ENCODE measurements around the gene FGF14. TPM values are rescaled to one million over a fixed set of nuclear protein-coding genes. Genes with fewer than 3 reads are reported as not detected.

Gene FGF14
- total RNA-seq, 4 donors from 2014 or later, result 0.12 to 3.5 (median 1.3) TPM

- DNase-seq (ENCODE audit: low spot score) (no peak), ATAC-seq (ENCODE audit: low FRiP score) (peak; percentile 48)
These were observed 583 bp downstream of the FGF14 start for GRCh38 chr13:102401265-102401664.

GRCh38 chr13:102400675-102401145 is 1.1 kb downstream of the FGF14 start:
- ATAC-seq (ENCODE audit: low FRiP score) (peak; percentile 75), DNase-seq (ENCODE audit: low spot score) (no peak)
- TF ChIP-seq, protein P1, sequence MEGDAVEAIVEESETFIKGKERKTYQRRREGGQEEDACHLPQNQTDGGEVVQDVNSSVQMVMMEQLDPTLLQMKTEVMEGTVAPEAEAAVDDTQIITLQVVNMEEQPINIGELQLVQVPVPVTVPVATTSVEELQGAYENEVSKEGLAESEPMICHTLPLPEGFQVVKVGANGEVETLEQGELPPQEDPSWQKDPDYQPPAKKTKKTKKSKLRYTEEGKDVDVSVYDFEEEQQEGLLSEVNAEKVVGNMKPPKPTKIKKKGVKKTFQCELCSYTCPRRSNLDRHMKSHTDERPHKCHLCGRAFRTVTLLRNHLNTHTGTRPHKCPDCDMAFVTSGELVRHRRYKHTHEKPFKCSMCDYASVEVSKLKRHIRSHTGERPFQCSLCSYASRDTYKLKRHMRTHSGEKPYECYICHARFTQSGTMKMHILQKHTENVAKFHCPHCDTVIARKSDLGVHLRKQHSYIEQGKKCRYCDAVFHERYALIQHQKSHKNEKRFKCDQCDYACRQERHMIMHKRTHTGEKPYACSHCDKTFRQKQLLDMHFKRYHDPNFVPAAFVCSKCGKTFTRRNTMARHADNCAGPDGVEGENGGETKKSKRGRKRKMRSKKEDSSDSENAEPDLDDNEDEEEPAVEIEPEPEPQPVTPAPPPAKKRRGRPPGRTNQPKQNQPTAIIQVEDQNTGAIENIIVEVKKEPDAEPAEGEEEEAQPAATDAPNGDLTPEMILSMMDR (IDR thresholded peaks at IDR 0.05), result no peak

More at GRCh38 chr13:102401265-102401664, 583 bp downstream of the FGF14 start:
- TF ChIP-seq, protein P1 (IDR thresholded peaks at IDR 0.05), result no peak

DNA sequence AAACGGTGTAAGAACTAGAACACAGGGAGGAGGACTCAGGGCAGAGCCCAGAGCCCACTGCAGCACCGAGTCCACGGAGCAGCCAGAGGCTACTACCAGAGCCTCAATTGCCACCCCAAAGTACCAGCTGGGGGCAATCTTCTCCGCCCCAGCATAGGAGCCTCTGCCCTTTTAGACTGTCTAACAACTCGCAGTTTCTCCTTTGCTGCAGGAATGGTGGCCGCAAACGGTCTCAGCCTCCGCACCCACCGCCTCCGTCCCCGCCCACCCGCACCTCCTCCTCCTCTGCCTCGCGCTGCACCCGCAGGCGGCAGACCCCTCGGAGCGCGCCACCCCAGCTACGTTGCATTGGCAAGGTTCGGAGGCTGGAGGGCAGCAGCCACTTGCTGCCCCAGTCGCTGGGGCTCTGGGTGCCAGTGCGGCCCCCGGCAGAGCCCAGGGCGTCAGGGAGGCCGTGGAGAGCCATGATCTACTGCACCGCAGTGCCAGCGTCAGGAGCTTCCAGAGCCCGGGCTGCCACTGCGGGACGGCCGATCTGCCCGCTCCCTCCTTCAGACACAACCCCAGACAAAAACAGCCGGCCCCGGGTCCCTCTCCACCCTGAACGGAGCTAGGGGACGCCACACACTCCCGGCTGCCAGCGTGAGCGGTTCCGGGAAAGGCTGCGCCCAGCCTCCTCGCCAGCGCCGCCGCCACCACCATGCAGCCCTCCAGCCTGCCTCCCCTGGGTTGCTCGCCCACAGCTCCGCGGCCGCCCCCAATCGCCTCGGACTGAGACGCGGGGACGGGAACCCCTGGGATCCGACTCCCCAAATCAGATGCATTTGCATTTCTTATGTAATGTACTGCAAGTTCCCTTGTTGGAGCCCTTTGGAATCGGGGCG is 1.8 kb downstream of the FGF14 start:
- TF ChIP-seq, protein P1 (IDR thresholded peaks at IDR 0.05), result no peak
- ATAC-seq (ENCODE audit: low FRiP score) (peak; percentile 20), DNase-seq (ENCODE audit: low spot score) (no peak)

DNA sequence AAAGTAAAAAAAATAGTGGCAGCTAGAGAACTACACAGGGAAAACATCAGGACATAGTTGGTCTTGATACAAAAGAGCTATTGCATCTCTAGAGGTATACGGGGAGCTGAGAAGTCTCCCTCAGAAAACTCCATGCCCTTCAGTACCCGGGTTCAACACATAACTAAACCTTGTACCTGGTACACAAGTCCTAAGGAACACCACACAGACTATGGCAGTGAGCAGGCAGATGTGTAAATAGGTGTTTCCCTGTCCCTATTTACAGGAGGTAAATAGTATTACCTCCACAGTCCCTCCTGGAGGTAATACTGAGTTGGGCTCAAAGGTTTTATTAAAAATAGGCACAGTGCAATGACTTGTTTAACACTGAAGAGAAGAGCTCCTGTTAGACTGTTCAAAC is 5.9 kb downstream of the FGF14 start:
- no peak for DNase-seq (ENCODE audit: low spot score)
- TF ChIP-seq, protein P1 (IDR thresholded peaks at IDR 0.05), result no peak
- ATAC-seq (ENCODE audit: low FRiP score), result no peak

GRCh38 chr13:102395174-102395573 is 6.7 kb downstream of the FGF14 start:
- TF ChIP-seq, protein P1 (IDR thresholded peaks at IDR 0.05), result no peak
- ATAC-seq (ENCODE audit: low FRiP score) (no peak), DNase-seq (ENCODE audit: low spot score) (no peak)

DNA sequence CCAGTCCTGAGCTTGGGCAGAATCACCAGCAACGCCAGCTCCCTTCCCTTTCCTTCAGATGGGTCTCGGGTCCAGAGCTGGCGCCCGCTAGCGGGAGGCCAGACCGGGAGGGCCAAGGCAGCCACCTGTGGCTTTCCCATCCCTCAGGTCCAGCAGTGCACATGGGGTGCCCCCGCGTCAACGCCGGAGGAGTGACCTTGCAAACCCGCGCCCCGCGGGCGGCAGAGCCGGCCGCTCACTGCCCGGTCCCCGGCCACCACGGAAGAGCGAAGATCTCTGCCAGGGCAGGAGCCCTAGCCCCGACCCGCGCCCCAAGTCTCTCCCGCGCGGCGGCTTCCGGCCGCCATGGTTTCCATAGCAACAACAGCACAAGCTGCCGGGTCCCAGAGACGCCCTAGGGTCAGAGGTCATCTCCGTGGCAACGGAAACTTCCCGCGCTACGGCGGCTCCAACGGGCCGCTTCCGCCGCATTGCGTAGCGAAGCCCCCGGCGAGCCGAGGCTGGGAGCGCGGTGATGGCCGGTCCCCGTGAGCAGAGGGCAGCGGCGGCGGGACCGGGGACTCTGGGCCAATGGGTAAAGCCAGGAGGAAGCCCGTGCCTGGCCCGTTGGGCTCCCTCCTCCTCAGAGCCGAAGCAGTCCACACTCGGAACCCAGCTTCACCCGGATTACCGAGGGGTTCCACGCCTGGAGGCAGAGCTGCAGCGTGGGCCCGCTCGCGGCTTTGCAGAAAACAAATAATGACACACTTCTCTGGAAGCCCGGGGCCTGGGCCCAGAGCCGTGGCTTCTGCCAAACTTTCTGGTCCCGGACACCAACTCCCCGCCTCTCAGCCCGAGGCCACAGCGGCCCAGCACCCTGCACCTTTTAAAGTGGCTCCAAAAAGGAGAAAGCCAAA is 7.4 kb downstream of the FGF14 start:
- ATAC-seq (ENCODE audit: low FRiP score) (peak; percentile 90), DNase-seq (ENCODE audit: low spot score) (peak; percentile 75)
- TF ChIP-seq, protein P1 (IDR thresholded peaks at IDR 0.05), result no peak

Measured in omental fat pad (tissue), 4 donors.